Activated T-cell treated with anti-CD3 and anti-CD28 coated beads, Interleukin-2, amount 50 U/mL, for 48 hours (primary cell): ENCODE measurements around the gene SMG6.
A peak's percentile ranks its signal among the peaks of the same experiment; 100 is the strongest.
"Not testable (repeated sequence)": the region's sequence is repeated elsewhere in the genome, so short reads cannot be mapped to it uniquely, and the experiment has no call there.

Source experiments
- DNase-seq, 2 experiments: peaks; one replicate each; pipeline ENCODE4 v3.0.0-alpha.2; 2020

The SMG6 gene

DNA sequence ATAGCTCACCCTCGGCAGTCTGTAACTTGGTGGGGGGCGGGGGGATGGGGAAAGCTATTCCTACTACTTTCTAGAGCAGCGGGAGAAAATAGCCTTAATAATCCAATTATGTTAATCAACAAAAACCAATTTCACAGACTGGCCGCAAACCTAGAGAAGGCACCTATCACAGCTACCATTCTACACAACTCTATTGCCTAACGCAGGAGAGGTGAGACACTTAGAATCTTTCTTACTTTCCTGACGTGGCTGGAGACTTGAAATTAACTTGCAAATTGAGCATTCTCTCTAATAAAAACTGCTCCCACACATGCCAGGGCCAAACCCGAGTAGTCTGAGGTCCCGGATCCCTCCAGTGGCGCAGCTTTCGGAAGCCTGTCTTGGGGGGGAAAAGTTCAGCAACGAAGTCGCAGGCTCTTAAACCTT, 794 bp downstream of the SMG6 start:
- DNase-seq, result no peak

DNA sequence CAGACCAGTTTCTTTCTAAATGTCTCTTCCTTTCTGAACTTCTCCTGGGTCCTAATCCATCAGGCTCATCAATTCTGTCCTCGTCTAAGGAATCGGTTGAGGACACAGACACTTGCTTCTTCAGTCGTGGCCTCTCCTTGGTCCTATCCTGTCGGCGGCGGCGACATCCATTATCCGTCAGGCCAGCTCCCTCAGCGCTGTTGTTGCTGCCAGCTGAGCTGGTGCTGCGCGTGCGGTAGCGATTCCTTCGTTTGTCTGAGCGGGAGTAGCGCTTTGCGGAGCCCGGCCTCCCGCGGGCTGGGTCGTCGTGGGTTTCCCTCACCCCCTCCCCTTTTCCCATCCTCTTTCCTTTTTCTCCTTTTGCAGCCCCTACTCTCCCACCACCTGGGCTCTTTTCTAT, 3.8 kb downstream of the SMG6 start:
- DNase-seq, result no peak

DNA sequence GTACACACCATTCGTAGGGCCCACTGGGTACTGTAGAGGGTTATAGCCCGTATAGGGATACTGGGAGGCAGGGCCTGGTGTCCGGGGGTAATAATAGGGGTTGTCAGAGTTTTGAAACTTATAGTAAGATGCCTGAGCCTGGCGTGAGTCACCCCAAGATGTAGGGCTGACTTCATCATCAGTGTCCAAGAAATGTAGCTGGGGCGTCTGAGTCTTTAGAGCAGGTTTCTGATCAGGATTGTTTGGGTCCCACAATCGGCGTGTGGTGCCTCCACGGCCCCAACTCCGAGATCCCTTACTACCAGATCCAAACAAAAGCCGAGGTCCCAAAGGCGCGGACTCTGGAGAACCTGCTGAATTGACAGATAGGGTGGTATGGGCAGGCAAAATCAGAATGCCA, 4.4 kb downstream of the SMG6 start:
- DNase-seq, result no peak

DNA sequence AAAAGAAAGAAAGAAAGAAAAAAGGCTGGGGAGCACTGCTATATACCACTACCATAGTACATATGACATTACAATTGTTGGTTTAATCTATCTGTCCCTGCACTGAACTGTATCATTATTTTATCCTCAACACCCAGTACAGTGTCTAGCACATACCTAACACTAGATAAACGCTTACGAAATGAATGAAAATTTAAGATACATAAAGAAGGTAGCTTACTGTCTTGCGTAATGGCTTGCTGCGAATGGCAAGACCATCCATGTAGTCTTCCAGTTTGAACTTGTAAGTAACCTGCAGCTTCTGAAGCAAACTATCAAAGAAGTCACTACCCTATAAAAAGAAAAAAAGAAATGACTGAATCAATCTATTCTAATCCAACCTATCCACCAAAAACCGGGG, 6.6 kb downstream of the SMG6 start:
- no peak for DNase-seq

DNA sequence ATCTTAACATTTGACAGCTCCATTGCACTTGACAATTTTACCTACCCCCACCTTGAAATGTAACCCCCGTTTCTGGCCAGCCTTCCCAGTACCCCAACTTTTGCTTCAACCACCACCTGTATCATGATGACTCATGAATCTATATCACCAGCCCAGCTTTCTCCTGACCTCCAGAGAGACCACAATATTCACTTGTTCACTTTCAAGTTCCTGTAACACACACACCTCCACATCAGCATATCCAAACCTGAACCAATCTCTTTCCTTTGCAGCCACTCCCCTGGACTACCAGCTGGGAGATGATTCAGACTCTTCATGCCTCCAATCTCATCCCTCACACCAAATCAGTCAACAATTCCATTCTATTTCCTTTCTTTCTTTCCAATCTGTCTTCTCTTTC, 8.0 kb downstream of the SMG6 start:
- no peak for DNase-seq

DNA sequence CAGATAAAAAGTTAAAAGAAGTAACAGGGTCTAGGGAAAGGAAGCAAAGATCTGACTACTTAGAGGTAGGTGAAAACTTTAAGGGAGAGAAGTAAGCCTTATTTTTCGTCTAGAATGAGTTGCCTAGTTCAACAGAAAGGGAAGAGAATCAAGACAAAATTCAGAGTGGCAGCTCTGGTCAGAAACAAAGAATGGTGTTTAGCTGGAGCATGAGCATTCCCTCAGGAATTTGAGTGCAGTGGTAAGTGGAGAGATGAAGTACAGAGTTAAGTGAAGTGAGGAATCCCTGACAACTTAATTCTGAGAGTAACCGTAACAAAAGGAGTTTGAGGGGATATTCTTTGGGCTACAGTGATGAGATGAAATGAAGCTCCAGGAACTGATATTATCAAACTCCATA, 11.5 kb downstream of the SMG6 start:
- no peak for DNase-seq

DNA sequence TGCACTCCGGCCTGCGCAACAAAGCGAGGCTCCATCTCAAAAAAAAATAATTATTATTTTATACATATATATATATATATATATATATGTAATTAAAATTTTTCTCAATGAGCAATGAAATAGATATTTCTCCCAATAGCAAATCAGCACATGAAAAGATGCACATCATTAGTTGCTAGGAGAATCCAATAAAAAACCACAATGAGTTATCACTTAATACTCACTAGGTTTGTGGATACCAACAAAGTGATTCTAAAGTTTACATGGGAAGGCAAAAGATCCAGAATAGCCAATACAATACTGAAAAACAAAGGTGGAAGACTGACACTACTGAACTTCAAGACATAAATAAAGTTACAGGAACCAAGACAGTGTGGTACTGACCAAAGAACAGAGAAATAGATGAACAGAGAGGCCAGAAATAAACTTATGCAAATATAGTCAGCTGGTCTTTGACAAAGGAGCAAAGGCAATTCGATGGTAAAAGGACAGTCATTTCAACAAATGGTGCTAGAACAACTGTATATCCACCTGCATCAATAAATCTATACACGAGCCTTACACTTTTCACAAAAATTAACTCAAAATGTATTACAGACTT, 13.6 kb downstream of the SMG6 start:
- DNase-seq, result no peak

DNA sequence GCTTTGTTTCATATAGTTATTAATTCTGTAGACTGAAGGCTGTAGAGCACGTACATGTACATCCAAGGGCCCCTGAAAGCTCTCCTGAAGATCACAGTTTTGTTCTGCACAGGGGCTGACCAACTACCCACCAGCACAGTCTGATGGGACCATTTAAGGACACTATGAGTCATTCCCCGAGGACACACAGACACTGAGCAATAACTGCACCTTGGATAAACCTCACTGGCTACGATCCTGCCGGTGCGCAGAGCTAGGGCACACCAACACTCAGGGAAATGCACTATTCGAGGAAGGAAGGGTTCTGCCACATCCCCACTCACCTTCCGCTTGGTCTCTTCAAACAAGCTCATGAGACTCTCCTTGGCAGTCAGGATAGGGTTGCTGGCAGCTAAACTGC, 20.3 kb downstream of the SMG6 start:
- DNase-seq, result no peak

DNA sequence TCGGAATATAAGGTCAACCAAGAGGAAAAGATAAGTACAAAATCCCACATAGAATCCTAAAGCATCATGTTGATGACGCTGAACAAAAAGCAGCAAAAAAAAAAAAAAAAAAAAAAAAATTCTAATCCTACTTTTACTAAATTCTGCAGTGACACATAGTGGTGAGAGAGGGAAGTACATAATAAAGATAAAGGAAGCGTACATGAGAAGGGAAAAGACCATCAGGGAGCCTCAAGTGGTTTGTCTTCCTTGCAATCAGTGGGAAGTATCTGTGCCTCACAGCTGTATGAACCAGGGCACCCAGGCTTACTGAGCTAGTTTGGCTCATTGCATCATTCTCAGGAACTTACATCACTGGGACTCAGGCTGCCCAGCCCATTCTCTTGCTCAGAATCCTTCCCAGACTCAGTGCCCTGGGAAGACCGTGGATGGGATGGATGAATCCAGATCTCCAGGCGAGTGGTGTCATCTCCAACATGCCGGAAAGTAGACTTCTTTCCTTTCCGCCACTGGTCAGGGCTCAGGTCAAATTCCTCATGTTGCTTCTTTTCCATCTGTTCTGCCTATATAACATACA, 21.2 kb downstream of the SMG6 start:
- DNase-seq, result peak in 1 of 2 experiments; percentile 36

DNA sequence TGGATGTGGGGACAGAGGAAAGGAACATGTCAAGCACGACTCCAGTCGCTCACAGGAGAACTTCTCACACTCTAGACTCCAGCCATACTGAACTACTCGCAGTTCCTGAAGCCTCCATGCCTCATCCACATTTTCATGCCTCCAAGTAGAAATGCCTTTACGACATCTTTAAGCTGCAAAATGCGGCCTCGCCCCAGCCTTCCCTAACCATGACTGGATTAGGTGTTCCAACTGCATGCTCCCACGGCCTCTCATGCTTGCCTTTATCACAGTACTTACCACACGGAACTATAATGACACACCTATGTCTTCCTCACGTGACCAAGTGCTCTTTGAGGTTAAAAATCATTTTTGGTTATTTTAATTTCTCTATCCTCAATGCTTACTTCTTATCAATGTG, 23.9 kb downstream of the SMG6 start:
- DNase-seq, result no peak

DNA sequence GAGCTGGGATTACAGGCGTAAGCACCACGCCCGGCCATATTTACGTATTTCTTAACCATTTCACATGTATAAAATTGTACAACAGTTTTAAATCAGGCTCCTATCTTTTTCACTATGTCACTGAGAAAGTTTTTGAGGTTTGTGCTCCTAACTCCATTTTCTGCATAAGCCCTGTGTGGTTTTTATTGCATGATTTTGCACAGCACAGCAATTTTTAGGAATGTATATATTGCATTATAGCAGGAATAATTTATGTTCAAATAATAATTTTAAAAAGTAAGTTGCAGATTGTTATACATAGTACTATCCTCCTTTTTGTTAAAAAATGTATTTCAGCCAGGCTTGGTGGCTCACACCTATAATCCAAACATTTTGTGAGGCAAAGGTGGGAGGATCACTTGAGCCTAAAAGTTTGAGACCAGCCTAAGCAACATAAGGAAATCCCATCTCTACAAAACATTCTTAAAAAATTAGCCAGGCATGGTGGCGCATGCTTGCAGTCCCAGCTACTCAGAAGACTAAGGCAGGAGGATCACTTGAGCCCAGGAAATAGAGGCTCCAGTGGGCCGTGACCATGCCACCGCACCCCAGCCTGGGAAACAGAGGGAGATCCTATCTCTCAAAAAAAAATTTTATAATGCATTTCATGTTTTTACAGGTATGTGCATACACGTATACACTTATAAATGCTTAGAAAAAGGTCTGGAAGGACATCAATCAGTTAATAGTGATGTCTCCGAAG, 26.0 kb downstream of the SMG6 start:
- DNase-seq, result no peak

DNA sequence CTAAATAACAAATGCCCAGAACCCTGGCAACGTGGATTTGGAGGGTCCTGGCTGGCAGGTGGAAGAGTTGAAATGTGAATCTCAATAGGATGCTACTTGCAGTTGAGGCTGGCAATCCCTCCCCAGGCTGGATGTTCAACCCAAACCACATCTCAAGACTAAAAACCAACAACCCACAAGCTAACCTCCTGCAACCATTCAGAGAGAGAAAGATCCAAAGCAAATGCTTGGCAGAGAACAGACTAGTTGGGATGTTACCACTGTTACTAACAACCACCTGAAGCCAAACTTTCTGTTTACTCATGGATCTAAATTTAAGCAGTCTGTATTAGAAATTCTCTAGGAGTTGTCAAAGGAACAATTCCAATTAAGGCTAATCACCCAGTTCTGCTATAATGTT, 27.9 kb downstream of the SMG6 start:
- no peak for DNase-seq

DNA sequence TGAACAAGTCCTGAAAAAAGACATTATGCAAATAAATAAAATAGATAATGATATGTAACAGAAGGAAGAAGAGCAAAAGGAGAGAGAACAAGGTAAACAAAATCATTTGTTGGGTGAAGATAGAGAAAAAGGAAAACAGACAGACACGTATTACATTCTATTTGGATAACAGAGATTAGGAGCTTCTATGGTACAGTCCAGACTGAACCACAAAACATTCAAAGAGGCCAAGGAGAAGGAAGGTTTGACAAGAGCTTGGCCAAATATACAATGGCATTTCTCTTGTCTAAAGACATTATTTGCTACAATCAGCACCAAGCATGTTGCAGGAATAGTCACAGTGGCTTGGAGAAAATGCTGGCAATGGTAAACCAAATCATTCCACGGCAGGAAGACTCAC, 29.2 kb downstream of the SMG6 start:
- DNase-seq, result no peak

DNA sequence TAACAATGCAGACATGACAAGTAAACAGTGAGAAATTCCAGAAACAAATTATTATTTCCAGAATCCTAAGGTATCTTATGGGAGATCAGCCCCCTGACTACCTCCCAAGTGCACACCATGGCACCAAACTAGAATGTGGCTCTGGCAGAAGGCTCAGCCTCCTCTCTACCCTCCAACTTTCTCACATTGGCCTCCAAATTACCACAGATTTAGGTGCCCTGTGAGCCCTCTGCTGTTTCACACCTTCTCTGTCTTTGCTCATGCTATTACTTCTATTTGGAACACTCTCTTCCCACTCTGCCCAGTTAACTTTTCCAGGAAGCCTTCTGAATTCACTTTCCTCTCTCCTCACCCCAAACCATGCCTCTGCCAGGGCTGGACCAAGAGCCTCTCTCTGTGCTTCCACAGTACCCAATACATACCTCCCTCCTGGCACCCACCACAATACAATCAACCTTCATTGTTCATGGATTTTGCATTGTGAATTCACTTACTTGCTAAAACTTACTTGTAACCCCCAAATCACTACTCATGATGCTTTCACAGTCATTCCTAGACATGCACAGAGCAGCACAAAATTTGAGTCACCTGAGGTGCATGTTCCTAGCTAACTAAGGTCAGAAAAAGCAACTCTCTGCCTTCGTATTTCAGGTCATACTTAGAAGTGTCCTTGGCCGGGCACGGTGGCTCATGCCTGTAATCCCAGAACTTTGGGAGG, 31.4 kb downstream of the SMG6 start:
- DNase-seq, result peak; percentile 58 to 60

DNA sequence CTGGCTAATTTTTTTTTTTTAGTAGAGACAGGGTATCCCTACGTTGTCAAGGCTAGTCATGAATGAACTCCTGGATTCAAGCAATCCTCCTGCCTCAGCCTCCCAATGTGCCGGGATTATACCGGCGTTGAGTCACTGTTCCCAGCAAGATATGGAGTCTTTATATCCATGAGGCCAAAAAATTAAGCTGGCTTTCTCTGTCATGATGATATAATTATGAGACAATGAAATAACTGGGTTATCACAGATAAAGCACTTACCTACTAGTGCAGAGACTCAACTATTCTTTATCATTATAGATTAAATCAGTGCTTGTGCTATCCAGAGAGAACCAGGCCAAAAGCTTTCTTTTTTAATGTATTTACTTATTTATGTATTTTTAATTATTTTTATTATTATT, 36.2 kb downstream of the SMG6 start:
- DNase-seq, result no peak

DNA sequence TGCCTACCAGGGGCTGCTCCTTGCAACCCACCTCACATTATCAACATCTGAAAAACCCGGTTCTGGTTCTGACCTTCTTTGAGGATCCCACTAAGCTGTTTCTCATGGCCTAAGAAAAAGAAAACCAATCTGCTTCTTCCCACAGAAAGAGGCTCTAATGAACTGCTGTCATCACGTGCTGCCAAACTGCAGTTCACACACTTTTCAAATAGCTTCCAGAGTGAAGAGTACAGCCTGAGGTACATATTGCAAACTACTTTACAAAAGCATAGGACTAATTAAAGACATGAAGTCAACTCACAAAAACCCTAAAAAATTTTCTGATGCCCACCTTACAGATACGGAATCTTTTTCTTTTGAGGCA, 36.7 kb downstream of the SMG6 start:
- no peak for DNase-seq

DNA sequence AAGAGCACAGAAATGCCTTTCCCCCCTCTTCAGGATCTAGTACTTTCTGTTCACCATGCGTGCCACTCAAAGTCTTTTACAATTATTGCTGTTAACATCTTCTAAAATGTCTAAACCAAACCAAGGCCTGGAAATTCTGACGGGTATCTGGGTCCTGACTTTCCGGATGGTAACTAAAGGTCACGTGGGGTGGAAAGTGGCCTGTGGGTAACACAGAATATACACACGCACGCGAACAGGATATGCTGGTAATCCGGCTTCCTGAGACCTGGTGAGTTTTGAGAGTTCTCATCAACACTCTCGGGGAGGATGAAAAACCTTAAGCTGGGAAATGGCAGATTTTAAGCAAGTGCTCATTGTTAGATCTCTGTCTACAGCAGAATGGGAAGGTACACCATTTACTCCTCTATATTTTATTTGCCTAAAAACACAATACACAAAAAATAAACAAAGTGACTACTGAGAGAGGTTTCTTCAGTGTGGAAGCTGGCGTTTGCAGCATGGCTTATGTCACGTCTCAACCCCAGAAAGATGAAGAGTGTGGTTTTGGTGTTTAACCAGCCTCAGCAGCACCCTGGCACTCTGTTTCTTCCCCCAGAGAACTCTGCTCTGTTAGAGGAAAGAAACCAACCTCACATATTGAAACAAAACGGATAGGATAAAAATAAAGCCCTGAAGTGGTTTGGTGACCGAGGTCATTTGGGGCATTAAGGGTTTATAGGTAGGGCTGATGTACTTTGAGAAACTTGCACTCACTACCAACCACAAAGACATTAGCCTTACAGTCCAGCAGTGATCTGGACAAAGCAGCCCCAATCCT, 37.3 kb downstream of the SMG6 start:
- peak; percentile 81 to 85 for DNase-seq

DNA sequence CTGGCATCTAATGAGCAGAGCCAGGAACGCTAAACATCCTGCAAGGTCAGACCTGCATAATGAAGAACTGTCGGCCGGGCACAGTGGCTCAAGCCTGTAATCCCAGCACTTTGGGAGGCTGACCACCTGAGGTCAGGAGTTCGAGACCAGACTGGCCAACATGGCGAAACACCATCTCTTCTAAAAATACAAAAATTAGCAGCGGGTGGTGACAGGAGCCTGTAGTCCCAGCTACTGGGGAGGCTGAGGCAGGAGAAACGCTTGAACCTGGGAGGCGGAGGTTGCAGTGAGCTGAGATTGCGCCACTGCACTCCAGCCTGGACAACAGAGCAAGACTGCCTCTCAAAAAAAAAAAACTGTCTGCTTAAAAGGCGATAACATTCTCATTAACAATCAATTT, 38.4 kb downstream of the SMG6 start:
- not testable (repeated sequence) for DNase-seq

DNA sequence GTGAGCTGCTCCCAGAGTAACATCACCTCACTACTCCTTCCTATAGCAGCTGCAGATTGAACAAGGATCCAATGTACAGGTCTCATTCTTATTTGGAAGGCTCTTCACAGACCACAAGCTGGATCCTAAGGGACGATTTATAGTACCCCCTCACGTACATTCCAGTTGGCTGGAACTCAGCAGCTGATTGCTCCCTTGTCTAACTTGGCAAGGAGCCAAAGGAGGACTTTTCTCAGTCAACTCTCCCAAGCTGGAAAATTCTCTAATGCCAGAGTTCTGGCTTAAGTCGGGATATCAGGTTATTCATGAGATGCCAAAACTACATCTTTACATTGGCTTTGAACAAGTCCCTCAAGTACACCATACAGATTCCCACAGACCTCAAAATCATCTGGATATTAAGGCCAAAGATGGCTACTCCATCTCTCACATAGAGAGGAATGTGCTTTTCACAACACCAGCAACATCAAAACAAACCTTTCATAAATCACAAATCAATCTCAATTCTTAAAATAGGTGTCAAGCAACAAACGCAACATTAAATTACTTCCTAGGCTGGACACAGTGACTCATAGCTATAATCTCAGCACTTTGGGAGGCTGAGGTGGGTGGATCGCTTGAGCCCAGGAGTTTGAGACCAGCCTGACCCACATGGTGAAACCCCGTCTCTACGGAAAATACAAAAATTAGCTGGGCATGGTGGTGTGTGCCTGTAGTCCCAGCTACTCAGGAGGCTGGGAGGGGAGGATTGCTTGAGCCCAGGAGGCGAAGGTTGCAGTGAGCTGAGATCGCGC, 39.3 kb downstream of the SMG6 start:
- no peak for DNase-seq

DNA sequence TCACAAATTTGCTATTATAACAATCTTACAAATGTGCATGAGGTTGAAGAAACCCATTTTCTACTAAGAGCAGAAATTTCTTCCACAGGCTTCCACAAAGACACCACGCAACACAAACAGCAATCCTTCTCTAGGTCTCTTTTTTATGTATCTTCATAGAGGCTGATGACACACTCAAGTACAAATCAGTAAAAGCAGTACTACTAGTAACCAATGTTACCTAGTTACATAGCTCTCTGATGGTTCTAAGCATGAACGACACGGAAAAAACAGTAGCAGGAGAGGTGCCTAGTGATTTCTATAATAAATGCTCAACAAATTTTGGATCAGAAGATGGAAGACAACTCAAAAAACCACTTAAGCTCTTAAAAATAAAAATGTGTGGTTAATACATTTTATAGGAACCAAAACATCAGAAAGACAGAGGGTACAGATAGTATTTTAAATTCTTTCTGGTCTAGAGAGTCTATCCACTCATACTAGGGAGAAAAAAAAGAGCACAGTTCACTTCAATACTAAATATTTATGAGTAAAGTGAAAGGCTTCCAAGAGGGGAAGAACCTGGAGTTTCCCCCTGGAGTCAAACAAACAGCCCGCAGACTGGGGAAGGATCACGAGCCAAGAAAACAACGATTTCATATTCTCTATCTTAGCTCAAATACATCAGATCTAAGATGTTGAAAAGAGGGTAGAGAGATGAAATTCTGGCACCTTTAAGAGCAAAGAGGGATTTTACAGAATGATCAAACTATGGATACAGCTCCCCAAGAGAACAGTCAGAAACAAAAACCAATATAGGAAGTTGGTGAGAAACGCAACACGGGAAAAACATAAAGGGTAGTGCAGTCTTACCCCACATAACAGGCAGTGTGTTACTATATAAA, 40.2 kb downstream of the SMG6 start:
- no peak for DNase-seq

DNA sequence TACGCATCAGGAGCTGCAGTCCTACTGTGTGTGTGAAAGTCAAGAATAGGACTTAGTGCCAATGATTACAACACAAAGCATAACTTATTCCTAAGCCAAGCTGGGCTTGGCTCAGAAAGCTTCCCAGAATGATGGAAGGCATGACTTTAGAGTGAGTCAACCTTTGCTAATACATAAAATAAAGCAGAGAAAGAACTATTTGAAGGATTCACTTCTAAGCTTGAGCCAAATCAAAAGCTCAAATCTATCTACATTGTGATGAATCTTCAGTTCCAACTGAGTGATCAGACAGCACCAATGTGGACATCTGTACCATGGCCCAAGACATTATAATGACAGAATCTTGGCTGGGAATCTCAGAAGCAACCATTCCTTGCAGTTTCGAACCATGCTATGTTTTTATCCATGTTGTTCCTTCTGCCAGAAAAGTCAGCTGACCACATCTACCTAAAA, 41.4 kb downstream of the SMG6 start:
- DNase-seq, result no peak
